K562 (cell line): ENCODE results near the gene CCM2. TPM values are rescaled to one million over a fixed set of nuclear protein-coding genes. Genes with fewer than 3 reads are reported as not detected.

Source experiments
- CBX2 ChIP-seq: fragments of 200-600 bp; sonication (generic); IDR thresholded peaks from one replicate; pipeline ENCODE4 v1.6.1; 2012; ENCODE audit warnings: mild to moderate bottlenecking, low read length, inconsistent platforms; ENCODE audit not compliant: insufficient read depth, poor library complexity, severe bottlenecking
- CXXC5 ChIP-seq: fragments of 250-450 bp; sonication (Bioruptor Pico); IDR thresholded peaks from 2 replicates; pipeline ENCODE4 v1.8.0; 2022; ENCODE audit warnings: inconsistent platforms, mild to moderate bottlenecking, moderate library complexity
- DMBX1 ChIP-seq: fragments of 250-450 bp; sonication (Bioruptor Pico); IDR thresholded peaks from 2 replicates; pipeline ENCODE4 v1.8.0; 2022; ENCODE audit warnings: inconsistent platforms, mild to moderate bottlenecking, moderate library complexity, borderline replicate concordance
- MAFG ChIP-seq: fragments of 450-650 bp; conservative IDR thresholded peaks from 2 replicates; pipeline ENCODE4 v1.6.1; 2016; ENCODE audit warnings: missing genetic modification characterization, missing compliant biosample characterization
- NEUROD1 ChIP-seq: fragments of 150-350 bp; IDR thresholded peaks from 2 replicates; pipeline ENCODE4 v1.6.1; 2014; ENCODE audit warnings: borderline replicate concordance, low read length, low read depth; ENCODE audit not compliant: partially characterized antibody
- NFRKB ChIP-seq: fragments of 450-650 bp; IDR thresholded peaks from 2 replicates; pipeline ENCODE4 v1.6.1; 2016; ENCODE audit warnings: low read depth
- PPARD ChIP-seq: fragments of 250-450 bp; sonication (Bioruptor Pico); IDR thresholded peaks from 2 replicates; pipeline ENCODE4 v1.8.0; 2022; ENCODE audit warnings: inconsistent platforms, mild to moderate bottlenecking, moderate library complexity
- RNF219 ChIP-seq: fragments of 250-450 bp; sonication (Bioruptor Pico); IDR thresholded peaks from 2 replicates; pipeline ENCODE4 v1.5.0; 2022; ENCODE audit warnings: mild to moderate bottlenecking
- TEAD1 ChIP-seq, 2 experiments: fragments of 450-650 bp in 1 of 2; sonication (generic) in 1 of 2; formaldehyde crosslinking; IDR thresholded peaks; 2 replicates each; pipeline versions ENCODE4 v1.4.0 to v1.8.0; 2020 to 2022; ENCODE audit warnings: mild to moderate bottlenecking in 2 of 2, missing genetic modification reagents in 1 of 2
- THAP12 ChIP-seq: fragments of 250-450 bp; sonication (Bioruptor Pico); IDR thresholded peaks from 2 replicates; pipeline ENCODE4 v1.9.0; 2021; ENCODE audit warnings: mild to moderate bottlenecking, inconsistent platforms
- TRIM28 ChIP-seq: fragments of 450-650 bp; IDR thresholded peaks from 2 replicates; pipeline ENCODE4 v1.6.1; 2017
- ZNF175 ChIP-seq: fragments of 200-800 bp; sonication (Bioruptor generic); IDR thresholded peaks from 2 replicates; pipeline ENCODE4 v1.6.1; 2016; ENCODE audit warnings: low read depth, mild to moderate bottlenecking, missing genetic modification characterization, missing compliant biosample characterization
- ZNF197 ChIP-seq: fragments of 200-800 bp; sonication (Bioruptor generic); IDR thresholded peaks from 2 replicates; pipeline ENCODE4 v1.6.1; 2016; ENCODE audit warnings: low read depth, missing genetic modification characterization, missing compliant biosample characterization
- ZNF224 ChIP-seq: sonication (generic); formaldehyde crosslinking; IDR thresholded peaks from 2 replicates; pipeline ENCODE4 v1.8.0; 2022; ENCODE audit warnings: mild to moderate bottlenecking, missing genetic modification reagents
- ZNF584 ChIP-seq: fragments of 200-800 bp; sonication (Bioruptor generic); IDR thresholded peaks from 2 replicates; pipeline ENCODE4 v1.6.1; 2016; ENCODE audit warnings: low read depth, mild to moderate bottlenecking, missing genetic modification characterization, missing compliant biosample characterization
- ZNF644 ChIP-seq: fragments of 200-800 bp; sonication (Bioruptor generic); IDR thresholded peaks from 2 replicates; pipeline ENCODE4 v1.6.1; 2016; ENCODE audit warnings: low read depth, missing genetic modification characterization, missing compliant biosample characterization
- polyA plus RNA-seq, 8 experiments: library from polyadenylated mRNA; depleted of rRNA in 4 of 8; stranded (reverse) in 5 of 8; unstranded in 3 of 8; fragments of >200 nt; fragmentation: Nextera tagmentation in 2 of 8; fragmentation: Illumina TruSeq in 1 of 8; extraction: Ambion mirVana in 2 of 8; extraction: Trizol in 1 of 8; gene quantifications; 2 replicates each; pipeline versions ENCODE4 v1.2.1 to v1.2.3, GENCODE V29; 2011 to 2014; ENCODE audit warnings: inconsistent platforms in 1 of 8, missing spikeins in 1 of 8
- total RNA-seq, 7 experiments: library from RNA; depleted of rRNA in 6 of 7; stranded (reverse); fragments of >200 nt in 6 of 7; fragmentation: Illumina TruSeq in 2 of 7; extraction: Trizol in 2 of 7; gene quantifications; 2 replicates each; pipeline versions ENCODE4 v1.2.1 to v1.2.3, GENCODE V29; 2011 to 2021; ENCODE audit warnings: low replicate concordance in 1 of 7
- TF ChIP-seq, protein P1 (sequence below): IDR thresholded peaks from 2 replicates; pipeline ENCODE4 v1.6.1; 2016; ENCODE audit warnings: missing genetic modification characterization, missing compliant biosample characterization
- TF ChIP-seq, protein P2 (sequence below), 2 experiments: IDR thresholded peaks; 2 replicates each; pipeline ENCODE4 v1.6.1; 2012; ENCODE audit warnings: improper control_type of control experiment in 2 of 2, low read depth in 2 of 2, low read length in 2 of 2, borderline replicate concordance in 1 of 2

CCM2 gene
- total and polyA plus RNA-seq, 9 of the 15 experiments (the other 6 are each of a cell fraction or from before 2014, with no cell fraction given) = 0.41 to 38.6 (median 25.9) TPM

DNA sequence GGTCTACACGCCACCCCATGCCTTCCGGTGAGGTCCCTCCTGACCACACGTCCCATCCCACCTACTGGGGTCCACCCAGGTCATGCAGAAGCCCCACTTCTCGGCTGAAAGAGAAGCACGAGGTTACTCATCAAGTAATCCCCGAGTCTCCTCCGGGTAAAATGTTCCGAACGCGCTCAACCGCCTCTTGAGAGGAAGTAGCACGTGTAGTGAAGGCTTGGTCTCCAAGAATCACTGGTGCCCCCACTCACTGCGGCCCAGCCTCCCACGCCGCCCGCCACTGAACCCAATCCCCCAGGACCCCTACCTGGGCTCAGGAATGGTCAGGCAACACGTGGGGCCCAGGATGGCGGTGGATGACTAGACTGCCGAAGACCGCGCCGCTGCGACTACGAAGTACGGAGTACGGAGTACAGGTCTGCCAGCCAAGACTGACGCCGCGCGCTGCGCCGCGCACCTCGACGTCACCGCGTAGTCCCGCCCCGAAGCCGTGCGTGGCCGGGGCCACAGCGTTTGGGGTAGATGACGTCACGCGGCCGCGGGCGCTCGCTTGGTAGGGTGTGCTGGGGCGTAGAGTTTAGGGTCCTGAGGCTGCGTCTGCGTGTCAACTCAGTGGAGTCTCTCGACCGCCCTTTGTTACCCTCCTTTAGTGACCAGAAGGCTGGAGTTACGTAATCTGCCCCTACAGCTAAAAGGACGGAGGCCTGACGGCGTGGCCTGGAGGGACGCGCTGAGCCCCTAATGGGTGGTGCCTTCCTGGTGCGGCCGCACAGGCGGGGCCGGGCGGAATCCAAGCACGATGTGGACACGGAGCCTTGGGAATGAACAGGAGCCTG is 13.6 kb upstream of the CCM2 start (continued):
- TF ChIP-seq ZNF644 (no peak), THAP12 (CRISPR knock-in tag) (peak; percentile 88), PPARD (CRISPR knock-in tag) (no peak), NFRKB (peak; percentile 63), MAFG (no peak), DMBX1 (0 out of 2 replicates have a peak, but pooled peaks have one; percentile 35), ZNF584 (CRISPR knock-in tag) (no peak), TRIM28 (no peak), ZNF175 (CRISPR knock-in tag) (peak; percentile 65), ZNF197 (CRISPR knock-in tag) (peak; percentile 71; the same call in 1 of the 2 replicates), CBX2 (no peak), NEUROD1 (no peak), ZNF224 (CRISPR knock-in tag) (no peak), CXXC5 (CRISPR knock-in tag) (peak; percentile 98), TEAD1 (CRISPR knock-in tag; IDR thresholded peaks at IDR 0.05) (peak; percentile 50 to 85; a peak in 3 of 4 replicates), RNF219 (CRISPR knock-in tag) (no peak)
- TF ChIP-seq, protein P1, sequence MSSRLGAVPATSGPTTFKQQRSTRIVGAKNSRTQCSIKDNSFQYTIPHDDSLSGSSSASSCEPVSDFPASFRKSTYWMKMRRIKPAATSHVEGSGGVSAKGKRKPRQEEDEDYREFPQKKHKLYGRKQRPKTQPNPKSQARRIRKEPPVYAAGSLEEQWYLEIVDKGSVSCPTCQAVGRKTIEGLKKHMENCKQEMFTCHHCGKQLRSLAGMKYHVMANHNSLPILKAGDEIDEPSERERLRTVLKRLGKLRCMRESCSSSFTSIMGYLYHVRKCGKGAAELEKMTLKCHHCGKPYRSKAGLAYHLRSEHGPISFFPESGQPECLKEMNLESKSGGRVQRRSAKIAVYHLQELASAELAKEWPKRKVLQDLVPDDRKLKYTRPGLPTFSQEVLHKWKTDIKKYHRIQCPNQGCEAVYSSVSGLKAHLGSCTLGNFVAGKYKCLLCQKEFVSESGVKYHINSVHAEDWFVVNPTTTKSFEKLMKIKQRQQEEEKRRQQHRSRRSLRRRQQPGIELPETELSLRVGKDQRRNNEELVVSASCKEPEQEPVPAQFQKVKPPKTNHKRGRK (tag) = no peak
- TF ChIP-seq, protein P2, sequence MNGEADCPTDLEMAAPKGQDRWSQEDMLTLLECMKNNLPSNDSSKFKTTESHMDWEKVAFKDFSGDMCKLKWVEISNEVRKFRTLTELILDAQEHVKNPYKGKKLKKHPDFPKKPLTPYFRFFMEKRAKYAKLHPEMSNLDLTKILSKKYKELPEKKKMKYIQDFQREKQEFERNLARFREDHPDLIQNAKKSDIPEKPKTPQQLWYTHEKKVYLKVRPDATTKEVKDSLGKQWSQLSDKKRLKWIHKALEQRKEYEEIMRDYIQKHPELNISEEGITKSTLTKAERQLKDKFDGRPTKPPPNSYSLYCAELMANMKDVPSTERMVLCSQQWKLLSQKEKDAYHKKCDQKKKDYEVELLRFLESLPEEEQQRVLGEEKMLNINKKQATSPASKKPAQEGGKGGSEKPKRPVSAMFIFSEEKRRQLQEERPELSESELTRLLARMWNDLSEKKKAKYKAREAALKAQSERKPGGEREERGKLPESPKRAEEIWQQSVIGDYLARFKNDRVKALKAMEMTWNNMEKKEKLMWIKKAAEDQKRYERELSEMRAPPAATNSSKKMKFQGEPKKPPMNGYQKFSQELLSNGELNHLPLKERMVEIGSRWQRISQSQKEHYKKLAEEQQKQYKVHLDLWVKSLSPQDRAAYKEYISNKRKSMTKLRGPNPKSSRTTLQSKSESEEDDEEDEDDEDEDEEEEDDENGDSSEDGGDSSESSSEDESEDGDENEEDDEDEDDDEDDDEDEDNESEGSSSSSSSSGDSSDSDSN (IDR thresholded peaks at IDR 0.05; ENCODE audit: borderline replicate concordance in 1 of 2, low read depth in 2 of 2, low read length in 2 of 2) = peak in 1 of 2 experiments; percentile 65; a peak in 1 of 4 replicates
